GM12874 (cell line): ENCODE measurements around the gene SERPINB1.

Experiments
- TF ChIP-seq, protein P1 (sequence below): IDR thresholded peaks from 2 replicates; pipeline ENCODE4 v1.5.1; 2011; ENCODE audit warnings: low read depth, mild to moderate bottlenecking, control low read depth, low read length, moderate library complexity; ENCODE audit not compliant: insufficient read depth

The SERPINB1 gene

DNA sequence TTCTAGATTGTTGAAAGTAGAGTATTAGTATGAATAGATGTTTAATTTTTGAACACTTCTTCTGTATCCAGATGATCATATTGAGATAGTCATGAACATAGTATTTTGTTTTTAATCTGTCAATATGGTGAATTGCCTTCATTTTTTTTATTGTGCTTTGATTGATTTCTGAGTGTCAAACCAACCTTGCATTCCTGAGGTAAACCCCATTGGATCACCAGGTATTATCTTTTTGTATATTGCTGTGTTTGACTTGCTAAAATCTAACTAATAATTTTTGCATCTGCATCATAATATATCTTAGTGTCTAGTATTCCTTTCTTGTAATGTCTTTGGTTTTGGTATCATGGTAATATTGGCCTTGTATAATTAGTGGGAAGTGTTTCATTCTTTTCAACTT lies 25.5 kb downstream of the SERPINB1 start:
- TF ChIP-seq, protein P1, sequence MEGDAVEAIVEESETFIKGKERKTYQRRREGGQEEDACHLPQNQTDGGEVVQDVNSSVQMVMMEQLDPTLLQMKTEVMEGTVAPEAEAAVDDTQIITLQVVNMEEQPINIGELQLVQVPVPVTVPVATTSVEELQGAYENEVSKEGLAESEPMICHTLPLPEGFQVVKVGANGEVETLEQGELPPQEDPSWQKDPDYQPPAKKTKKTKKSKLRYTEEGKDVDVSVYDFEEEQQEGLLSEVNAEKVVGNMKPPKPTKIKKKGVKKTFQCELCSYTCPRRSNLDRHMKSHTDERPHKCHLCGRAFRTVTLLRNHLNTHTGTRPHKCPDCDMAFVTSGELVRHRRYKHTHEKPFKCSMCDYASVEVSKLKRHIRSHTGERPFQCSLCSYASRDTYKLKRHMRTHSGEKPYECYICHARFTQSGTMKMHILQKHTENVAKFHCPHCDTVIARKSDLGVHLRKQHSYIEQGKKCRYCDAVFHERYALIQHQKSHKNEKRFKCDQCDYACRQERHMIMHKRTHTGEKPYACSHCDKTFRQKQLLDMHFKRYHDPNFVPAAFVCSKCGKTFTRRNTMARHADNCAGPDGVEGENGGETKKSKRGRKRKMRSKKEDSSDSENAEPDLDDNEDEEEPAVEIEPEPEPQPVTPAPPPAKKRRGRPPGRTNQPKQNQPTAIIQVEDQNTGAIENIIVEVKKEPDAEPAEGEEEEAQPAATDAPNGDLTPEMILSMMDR: no peak

DNA sequence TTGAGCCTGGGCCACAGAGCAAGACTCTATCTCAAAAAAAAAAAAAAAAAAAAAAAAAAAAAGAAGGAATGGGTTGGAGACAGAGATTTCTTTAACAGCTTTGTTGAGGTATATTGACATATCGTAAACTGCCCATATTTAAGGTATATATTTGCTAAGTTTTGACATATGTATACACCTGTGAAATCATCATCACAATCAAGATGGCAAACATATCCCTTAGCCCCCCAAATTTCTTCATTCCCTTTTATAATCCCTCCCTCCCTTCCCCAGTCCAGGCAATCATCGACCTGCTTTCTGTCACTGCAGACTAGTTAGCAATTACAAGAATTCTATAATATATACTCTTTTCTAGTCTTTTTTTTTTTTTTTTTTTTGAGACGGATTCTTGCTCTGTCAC lies 29.0 kb downstream of the SERPINB1 start:
- TF ChIP-seq, protein P1: no peak

DNA sequence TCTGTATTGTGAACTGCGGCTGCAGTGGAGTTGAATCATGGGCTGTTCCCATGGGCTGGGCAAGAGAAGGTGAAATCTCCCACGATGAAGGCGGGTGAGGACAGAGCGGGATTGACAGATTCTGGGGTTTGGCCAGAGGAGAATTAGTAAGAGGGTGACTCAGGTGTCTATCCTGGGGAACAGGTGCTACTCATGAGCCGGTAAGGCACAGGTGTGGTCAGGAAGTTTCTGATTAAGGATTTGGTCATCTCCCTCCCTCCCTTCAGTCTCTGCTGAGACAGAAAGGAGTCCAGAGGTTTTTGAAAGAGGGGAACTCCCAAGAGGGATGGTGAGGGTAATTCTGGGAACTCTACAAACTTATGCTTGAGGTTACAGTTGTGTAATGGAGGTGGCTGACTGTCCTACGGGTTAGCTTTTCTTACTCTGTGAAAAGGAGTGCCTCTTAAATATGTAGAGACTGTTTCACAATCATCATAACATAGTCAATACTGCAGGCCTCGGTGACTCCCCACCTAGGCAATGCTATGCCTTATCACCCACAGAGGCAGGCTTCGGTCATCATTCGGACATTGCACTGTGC lies 31.5 kb downstream of the SERPINB1 start:
- TF ChIP-seq, protein P1: no peak

DNA sequence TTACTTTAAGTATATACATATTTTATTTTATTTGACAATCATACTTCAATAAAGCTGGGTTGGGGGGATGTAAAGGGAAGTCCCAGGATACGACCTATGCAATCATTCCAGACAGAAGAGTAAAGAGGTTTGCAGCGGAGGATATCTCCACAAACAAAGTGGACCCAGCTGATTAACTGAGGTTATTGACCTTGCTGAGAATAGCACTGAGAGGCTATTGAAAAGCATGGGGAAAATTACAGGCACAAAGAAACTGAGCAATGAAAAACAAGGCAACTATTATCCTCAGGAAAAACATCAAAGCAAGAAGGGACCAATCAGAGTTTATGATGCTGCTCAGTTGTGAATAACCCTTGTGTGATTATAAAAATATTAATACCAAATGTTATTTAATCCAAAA lies 32.6 kb downstream of the SERPINB1 start:
- TF ChIP-seq, protein P1: no peak

DNA sequence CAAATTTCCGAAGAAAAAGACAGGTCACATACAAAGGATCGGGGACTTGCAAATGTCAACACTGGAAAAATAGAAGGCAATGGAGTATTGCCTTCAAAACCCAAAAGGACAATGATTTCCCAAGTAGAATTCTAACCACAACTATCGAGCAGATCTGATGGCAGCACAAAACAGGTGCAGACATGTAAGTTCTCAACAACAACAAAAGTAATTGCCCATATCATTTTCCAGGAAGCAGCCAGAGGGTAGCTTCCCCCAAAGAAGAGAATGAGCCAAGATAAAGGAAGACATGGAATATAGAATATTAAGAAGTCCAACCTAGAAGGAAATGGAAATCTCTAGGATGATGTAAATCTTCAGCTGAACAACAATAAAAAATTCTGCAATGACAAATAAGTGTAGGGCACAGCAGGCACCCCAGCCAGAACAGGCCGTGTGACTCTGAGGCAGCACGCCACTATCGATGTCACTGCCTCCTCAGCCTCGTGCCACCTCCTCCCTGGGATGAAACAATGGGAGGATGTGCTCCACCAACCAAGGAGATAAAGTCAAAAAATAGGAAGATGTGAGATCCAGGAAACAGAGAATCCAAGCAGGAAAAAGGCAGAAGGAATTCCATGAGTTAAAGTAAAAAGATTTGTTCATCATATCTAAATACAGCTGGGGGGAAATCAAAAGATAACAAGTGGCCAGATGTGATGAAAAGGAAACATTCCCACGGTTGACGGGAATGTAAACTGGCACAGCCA lies 34.1 kb downstream of the SERPINB1 start:
- TF ChIP-seq, protein P1: no peak

DNA sequence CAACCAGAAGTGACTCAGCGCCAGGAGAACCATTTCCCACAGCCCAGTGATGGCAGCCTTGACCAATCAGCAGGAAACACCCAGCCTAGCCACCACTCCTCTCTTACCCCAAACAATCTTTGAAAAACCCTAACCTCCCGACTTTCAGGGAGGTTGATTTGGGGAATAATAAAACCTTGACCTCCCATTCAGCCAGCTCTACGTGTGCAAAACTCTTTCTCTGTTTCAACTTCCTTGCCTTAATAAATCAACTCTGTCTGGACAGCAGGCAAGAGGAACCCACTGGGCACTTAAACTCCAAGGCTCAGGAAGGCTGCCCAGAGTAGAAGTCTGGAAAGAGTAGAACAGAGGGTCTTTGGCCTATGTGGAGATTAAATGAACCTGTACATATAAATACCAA lies 35.0 kb downstream of the SERPINB1 start:
- TF ChIP-seq, protein P1: no peak

DNA sequence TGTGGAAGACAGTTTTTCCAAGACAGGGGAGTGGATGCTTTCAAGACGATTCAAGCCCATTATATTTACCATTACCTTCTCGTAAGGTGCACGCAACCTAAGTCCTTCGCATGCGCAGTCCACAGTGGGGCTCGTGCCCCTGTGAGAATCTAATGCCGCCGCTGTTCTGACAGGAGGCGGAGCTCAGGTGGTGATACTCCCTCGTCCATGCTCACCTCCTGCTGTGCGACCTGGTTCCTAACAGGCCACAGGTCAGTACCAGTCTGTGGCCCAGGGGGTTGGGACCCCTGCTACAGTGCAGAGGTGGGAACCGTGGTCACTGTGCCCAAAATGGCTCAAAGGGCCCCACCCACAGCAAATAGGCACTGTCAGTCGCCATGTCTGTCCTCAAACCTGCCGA lies 36.6 kb downstream of the SERPINB1 start:
- TF ChIP-seq, protein P1: no peak
